HL-60 (cell line): ENCODE measurements around the gene FBXL17.

Experiments used
- DNase-seq, 2 experiments: peaks; one replicate each; pipeline ENCODE4 v3.0.0-alpha.2; 2010 to 2020; ENCODE audit warnings: low read depth in 1 of 2, low spot score in 1 of 2
- H3K27ac ChIP-seq: fragments of 250-450 bp; sonication (Bioruptor Pico); replicated peaks from 2 replicates; pipeline ENCODE4 v1.5.1; 2020; ENCODE audit warnings: mild to moderate bottlenecking, moderate library complexity
- H3K27me3 ChIP-seq: fragments of 250-450 bp; sonication (Bioruptor Pico); 2 replicates; pipeline ENCODE4 v1.5.1; 2021; ENCODE audit warnings: mild to moderate bottlenecking, moderate library complexity; ENCODE audit not compliant: insufficient read depth, poor library complexity, severe bottlenecking
- H3K4me3 ChIP-seq: replicated peaks from 2 replicates; pipeline ENCODE4 v1.5.1; 2011; ENCODE audit warnings: mild to moderate bottlenecking, control low read depth, low read length; ENCODE audit not compliant: insufficient read depth
- GABPA ChIP-seq: IDR thresholded peaks from 2 replicates; pipeline ENCODE4 v1.6.1; 2012; ENCODE audit warnings: low read depth
- POLR2AphosphoS5 ChIP-seq: IDR thresholded peaks from 2 replicates; pipeline ENCODE4 v1.6.1; 2012; ENCODE audit warnings: low read depth
- SPI1 ChIP-seq: IDR thresholded peaks from 2 replicates; pipeline ENCODE4 v1.6.1; 2012; ENCODE audit warnings: low read depth, mild to moderate bottlenecking, borderline replicate concordance
- TF ChIP-seq, protein P1 (sequence below): IDR thresholded peaks from one replicate; pipeline ENCODE4 v1.5.1; 2011; ENCODE audit warnings: low read length, control low read depth, inconsistent platforms; ENCODE audit not compliant: insufficient read depth
- TF ChIP-seq, protein P2 (sequence below): IDR thresholded peaks from 2 replicates; pipeline ENCODE4 v1.6.1; 2012; ENCODE audit warnings: low read depth; ENCODE audit not compliant: insufficient replicate concordance

FBXL17 gene

DNA sequence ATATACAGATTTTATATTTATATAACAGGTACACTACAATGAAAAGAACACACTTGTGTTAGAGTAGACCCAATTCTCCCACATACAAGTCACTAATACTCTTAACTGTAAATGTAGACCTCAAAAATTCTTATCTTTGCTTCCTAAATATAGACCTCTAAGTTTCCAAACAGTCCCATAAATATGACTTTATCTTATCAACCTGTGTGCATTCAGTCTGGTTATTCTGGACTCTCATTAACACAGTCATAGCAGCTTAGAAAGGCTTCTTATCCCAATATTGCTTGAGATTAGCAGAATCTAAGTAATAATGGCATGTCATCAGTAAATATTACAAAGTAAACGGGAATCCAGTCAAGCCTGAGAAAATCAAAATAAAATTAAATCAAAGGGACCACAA lies 161.1 kb downstream of the FBXL17 start:
- TF ChIP-seq SPI1 (no peak), GABPA (no peak)
- TF ChIP-seq, protein P1, sequence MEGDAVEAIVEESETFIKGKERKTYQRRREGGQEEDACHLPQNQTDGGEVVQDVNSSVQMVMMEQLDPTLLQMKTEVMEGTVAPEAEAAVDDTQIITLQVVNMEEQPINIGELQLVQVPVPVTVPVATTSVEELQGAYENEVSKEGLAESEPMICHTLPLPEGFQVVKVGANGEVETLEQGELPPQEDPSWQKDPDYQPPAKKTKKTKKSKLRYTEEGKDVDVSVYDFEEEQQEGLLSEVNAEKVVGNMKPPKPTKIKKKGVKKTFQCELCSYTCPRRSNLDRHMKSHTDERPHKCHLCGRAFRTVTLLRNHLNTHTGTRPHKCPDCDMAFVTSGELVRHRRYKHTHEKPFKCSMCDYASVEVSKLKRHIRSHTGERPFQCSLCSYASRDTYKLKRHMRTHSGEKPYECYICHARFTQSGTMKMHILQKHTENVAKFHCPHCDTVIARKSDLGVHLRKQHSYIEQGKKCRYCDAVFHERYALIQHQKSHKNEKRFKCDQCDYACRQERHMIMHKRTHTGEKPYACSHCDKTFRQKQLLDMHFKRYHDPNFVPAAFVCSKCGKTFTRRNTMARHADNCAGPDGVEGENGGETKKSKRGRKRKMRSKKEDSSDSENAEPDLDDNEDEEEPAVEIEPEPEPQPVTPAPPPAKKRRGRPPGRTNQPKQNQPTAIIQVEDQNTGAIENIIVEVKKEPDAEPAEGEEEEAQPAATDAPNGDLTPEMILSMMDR, result no peak
- Histone ChIP-seq H3K4me3 (no peak overlapping the region), H3K27me3 (no peaks in the 10 kb centered on the region), H3K27ac (no peak overlapping the region)
- no peak for DNase-seq

DNA sequence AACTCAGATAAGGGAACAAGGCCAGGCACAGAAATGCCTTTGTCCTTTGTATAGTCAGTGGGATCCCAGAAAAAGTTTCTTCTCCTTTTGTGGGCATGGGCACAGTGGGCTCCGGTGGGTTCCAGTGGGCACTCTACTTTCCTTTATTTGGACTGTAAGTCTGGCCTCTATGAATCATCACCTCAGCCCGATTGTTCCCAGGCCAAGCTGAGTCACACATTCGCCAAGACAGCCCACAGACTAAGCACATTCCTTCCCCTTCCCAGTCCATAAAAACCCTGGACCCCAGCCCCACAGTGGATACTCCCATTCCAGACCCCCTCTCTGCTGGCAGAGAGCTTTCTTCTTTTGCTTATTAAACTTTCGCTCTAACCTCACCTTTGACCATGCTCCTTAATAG lies 165.0 kb downstream of the FBXL17 start:
- no peaks in the 10 kb centered on the region for H3K27me3 ChIP-seq
- H3K27ac ChIP-seq, result no peak overlapping the region
- TF ChIP-seq, protein P2, sequence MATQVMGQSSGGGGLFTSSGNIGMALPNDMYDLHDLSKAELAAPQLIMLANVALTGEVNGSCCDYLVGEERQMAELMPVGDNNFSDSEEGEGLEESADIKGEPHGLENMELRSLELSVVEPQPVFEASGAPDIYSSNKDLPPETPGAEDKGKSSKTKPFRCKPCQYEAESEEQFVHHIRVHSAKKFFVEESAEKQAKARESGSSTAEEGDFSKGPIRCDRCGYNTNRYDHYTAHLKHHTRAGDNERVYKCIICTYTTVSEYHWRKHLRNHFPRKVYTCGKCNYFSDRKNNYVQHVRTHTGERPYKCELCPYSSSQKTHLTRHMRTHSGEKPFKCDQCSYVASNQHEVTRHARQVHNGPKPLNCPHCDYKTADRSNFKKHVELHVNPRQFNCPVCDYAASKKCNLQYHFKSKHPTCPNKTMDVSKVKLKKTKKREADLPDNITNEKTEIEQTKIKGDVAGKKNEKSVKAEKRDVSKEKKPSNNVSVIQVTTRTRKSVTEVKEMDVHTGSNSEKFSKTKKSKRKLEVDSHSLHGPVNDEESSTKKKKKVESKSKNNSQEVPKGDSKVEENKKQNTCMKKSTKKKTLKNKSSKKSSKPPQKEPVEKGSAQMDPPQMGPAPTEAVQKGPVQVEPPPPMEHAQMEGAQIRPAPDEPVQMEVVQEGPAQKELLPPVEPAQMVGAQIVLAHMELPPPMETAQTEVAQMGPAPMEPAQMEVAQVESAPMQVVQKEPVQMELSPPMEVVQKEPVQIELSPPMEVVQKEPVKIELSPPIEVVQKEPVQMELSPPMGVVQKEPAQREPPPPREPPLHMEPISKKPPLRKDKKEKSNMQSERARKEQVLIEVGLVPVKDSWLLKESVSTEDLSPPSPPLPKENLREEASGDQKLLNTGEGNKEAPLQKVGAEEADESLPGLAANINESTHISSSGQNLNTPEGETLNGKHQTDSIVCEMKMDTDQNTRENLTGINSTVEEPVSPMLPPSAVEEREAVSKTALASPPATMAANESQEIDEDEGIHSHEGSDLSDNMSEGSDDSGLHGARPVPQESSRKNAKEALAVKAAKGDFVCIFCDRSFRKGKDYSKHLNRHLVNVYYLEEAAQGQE, result no peak
- TF ChIP-seq, protein P1, result no peak
- no peak for TF ChIP-seq POLR2AphosphoS5
- TF ChIP-seq GABPA, result no peak
- no peak for TF ChIP-seq SPI1
- H3K4me3 ChIP-seq, result no peak overlapping the region
- DNase-seq, result no peak

DNA sequence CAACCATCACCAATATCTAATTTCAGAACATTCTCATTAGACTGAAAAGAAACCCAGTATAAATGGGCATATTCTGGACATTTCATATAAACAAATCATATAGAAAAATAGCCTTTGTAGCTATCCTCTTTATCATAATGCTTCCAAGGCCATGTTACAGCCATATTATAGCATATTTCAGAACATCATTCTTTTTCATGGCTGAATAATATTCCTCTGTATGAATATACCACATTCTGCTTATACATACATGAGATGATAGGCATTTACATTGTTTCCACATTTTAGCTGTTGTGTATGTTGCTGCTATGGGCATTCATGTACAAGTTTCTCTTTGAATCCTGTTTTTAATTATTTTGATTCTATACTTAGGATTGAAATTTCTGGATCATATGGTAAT lies 167.0 kb downstream of the FBXL17 start:
- TF ChIP-seq, protein P1, result no peak
- TF ChIP-seq POLR2AphosphoS5 (no peak), GABPA (no peak), SPI1 (no peak)
- TF ChIP-seq, protein P2, result no peak
- Histone ChIP-seq H3K27ac (no peak overlapping the region), H3K4me3 (no peak overlapping the region), H3K27me3 (no peaks in the 10 kb centered on the region)
- DNase-seq, result no peak

DNA sequence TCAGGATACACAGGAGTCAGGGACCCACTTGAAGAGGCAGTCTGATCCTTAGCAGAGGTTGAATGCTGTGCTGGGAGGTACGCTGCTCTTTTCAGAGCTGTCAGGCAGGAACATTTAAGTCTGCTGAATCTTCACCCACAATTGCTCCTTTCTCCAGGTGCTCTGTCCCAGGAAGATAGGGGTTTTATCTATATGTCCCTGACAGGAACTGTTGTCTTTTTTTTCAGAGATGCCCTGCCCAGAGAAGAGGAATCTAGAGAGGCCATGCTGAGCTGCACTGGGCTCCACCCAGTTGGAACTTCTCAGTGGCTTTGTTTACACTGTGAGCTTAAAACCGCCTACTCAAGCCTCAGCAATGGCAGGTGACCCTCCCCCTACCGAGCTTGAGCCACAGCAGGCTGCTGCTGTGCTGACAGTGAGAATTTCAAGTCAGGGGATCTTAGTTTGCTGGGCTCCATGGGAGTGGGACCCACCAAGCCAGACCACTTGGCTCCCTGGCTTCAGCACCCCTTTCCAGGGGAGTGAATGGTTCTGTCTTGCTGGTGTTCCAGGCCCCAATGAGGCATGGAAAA lies 169.0 kb downstream of the FBXL17 start:
- Histone ChIP-seq H3K4me3 (no peak overlapping the region), H3K27ac (no peak overlapping the region), H3K27me3 (no peaks in the 10 kb centered on the region)
- DNase-seq, result no peak
- TF ChIP-seq POLR2AphosphoS5, result no peak
- TF ChIP-seq, protein P2, result no peak
- TF ChIP-seq SPI1, result no peak
- no peak for TF ChIP-seq GABPA
- TF ChIP-seq, protein P1, result no peak
